ENCODE measurements around the gene TMPRSS2. TPM values are rescaled to one million over a fixed set of nuclear protein-coding genes. Genes with fewer than 3 reads are reported as not detected.

The TMPRSS2 gene
- total RNA-seq, 4 donors from 2014 or later = 5.1 to 19.2 (median 12.1) TPM

DNA sequence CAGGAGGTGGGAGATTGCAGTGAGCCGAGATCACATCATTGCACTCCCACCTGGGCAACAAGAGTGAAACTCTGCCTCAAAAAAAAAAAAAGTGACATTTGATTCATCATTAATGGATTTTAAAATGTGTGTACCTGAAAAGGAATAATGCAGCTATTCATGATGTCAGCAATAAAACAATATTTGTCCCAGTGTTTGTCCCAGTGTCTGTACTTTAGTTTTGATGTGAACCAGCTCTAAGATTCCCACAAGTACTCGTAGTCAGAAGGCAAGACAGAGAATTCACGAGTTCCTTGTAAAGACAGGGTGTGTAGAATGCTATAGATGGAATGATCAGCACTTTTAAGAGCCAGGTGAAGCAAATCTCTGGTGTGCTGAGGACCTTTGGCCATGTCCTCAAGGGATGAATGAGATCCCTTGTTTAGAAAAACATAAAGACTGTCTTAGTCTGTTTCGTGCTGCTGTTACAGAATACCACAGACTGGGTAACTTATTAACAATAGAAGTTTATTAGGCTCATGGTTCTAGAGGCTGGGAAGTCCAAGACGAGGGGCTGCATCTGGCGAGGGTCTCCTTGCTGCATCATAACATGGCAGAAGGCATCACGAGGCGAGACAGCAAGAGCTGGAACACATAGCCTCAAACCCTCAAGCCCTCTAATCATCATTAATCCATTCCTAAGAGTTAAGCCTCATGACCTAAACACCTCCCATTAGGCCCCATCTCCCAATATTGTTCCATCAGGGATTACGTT is 12.0 kb upstream of the TMPRSS2 start:
- H3K4me3 ChIP-seq (ENCODE audit: low read depth, poor library complexity, severe bottlenecking) = no peak overlapping the region
- no peak for DNase-seq (ENCODE audit: low spot score in 2 of 2)
- intact Hi-C loops (cut with DNase I; ENCODE audit: low total_unique reads) = no loop called here
- TF ChIP-seq POLR2A (IDR thresholded peaks at IDR 0.05) = no peak
- TF ChIP-seq, protein P1, sequence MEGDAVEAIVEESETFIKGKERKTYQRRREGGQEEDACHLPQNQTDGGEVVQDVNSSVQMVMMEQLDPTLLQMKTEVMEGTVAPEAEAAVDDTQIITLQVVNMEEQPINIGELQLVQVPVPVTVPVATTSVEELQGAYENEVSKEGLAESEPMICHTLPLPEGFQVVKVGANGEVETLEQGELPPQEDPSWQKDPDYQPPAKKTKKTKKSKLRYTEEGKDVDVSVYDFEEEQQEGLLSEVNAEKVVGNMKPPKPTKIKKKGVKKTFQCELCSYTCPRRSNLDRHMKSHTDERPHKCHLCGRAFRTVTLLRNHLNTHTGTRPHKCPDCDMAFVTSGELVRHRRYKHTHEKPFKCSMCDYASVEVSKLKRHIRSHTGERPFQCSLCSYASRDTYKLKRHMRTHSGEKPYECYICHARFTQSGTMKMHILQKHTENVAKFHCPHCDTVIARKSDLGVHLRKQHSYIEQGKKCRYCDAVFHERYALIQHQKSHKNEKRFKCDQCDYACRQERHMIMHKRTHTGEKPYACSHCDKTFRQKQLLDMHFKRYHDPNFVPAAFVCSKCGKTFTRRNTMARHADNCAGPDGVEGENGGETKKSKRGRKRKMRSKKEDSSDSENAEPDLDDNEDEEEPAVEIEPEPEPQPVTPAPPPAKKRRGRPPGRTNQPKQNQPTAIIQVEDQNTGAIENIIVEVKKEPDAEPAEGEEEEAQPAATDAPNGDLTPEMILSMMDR (IDR thresholded peaks at IDR 0.05) = no peak
- WGBS, 2 donors = 87 to 90% methylated on average over 9 of the region's 9 CpGs

DNA sequence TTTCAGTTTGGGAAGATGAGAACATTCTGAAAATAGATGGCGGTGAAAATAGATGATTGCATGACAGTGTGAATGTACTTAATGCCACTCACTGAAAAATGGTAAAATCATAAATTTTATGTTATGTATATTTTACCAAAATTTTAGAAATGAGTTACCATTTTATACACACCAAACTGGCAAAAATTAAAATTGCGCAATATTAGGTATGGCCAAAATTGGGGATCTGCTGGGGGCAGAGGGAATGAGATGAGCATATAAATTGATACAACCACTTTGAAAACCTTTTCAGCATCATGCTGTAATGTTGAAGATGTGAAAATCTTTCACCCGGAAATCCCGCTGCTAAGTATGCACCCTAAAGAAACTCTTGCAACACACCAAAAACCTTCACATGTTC is 10.8 kb upstream of the TMPRSS2 start:
- WGBS, 2 donors = 95 to 97% methylated on average over 4 of the region's 4 CpGs
- intact Hi-C loops (cut with DNase I; ENCODE audit: low total_unique reads) = no loop called here
- TF ChIP-seq POLR2A (IDR thresholded peaks at IDR 0.05) = no peak
- TF ChIP-seq, protein P1 (IDR thresholded peaks at IDR 0.05) = no peak
- no peak overlapping the region for H3K4me3 ChIP-seq (ENCODE audit: low read depth, poor library complexity, severe bottlenecking)
- no peak for DNase-seq (ENCODE audit: low spot score in 2 of 2)

DNA sequence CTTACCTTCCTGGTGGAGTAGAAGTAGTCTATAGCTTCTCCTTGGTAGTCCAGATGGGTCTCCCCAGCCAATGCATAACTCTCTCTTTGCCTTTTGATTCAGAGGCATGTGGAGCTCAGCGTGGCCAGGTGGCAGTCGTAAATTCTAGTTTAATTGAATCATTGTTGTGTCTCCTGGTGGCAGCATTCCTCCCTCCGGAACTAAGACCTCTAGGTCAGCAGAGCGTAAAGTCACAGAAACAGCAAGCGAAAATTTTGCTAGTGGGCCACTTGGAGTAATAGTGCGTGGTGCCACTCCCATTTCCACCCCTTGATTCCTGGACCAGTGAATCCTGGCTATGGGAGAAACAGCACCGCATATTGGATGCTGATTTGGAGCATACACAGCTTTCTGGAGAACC is 3.9 kb upstream of the TMPRSS2 start:
- intact Hi-C loops (cut with DNase I; ENCODE audit: low total_unique reads) = no loop called here
- TF ChIP-seq POLR2A (IDR thresholded peaks at IDR 0.05) = no peak
- TF ChIP-seq, protein P1 (IDR thresholded peaks at IDR 0.05) = no peak
- WGBS, 2 donors = 50 to 61% methylated on average over 7 of the region's 7 CpGs
- H3K4me3 ChIP-seq (ENCODE audit: low read depth, poor library complexity, severe bottlenecking) = no peak overlapping the region
- DNase-seq (ENCODE audit: low spot score in 2 of 2) = no peak

DNA sequence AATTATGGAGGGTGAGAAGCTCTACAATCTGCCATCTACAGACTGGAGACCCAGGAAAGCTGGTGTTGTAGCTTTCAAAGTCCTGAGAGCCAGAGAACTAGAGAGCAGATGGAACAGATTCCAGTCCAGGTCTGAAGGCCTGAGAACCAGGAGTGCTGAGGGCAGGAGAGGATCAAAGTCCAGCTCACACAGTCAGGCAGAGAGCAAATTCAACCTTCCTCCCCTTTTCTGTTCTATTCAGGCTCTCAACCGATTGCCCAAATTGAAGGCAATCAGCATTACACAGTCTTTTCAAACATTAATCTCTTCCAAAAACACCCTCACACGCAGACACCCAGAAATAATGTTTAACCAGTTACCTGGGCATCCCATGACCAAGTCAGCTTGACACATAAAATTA is 2.5 kb upstream of the TMPRSS2 start:
- DNase-seq (ENCODE audit: low spot score in 2 of 2) = no peak
- no peak overlapping the region for H3K4me3 ChIP-seq (ENCODE audit: low read depth, poor library complexity, severe bottlenecking)
- 43 to 87% methylated on average over 2 of the region's 2 CpGs for WGBS, 2 donors
- TF ChIP-seq POLR2A (IDR thresholded peaks at IDR 0.05) = no peak
- TF ChIP-seq, protein P1 (IDR thresholded peaks at IDR 0.05) = no peak
- intact Hi-C loops (cut with DNase I; ENCODE audit: low total_unique reads) = no loop called here

DNA sequence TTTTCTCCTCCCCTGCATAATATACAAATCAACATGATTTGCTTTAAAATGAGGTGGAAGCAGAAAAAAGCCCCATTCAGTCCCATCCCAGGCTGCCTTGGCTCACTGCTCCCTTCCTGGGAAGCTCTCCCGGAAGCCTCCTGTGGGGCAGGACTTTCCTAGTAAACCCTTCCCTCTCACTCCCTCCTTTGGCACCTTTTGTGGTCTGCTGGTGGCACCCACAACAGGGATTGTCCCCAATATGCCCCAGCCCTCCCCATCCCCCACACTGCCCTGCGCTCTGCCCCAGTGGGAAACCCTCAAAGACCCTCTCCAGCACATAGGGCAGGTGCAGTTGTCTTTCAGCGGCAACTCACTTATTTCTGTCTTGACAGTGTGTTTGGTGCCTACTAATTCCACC is 1.8 kb upstream of the TMPRSS2 start:
- intact Hi-C loops (cut with DNase I; ENCODE audit: low total_unique reads) = no loop called here
- H3K4me3 ChIP-seq (ENCODE audit: low read depth, poor library complexity, severe bottlenecking) = no peak overlapping the region
- no peak for TF ChIP-seq POLR2A (IDR thresholded peaks at IDR 0.05)
- TF ChIP-seq, protein P1 (IDR thresholded peaks at IDR 0.05) = no peak
- DNase-seq (ENCODE audit: low spot score in 2 of 2) = no peak
- 79 to 81% methylated on average over 3 of the region's 3 CpGs for WGBS, 2 donors

DNA sequence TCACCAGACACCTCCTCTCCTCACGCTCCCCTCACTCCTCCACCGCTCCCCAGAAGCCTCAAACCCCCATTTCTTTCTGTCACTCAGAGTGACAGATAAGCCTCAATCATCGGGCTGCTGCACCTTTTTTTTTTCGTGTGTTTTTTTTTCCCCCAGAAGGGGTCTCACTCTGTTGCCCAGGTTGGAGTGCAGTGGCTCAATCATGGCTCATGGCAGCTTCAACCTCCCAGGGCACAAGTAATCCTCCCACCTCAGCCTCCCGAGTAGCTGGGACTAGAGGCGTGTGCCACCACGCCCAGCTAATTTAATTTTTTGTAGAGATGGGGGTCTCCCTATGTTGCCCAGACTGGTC is 1.2 kb upstream of the TMPRSS2 start:
- DNase-seq (ENCODE audit: low spot score in 2 of 2) = no peak
- intact Hi-C loops (cut with DNase I; ENCODE audit: low total_unique reads) = no loop called here
- H3K4me3 ChIP-seq (ENCODE audit: low read depth, poor library complexity, severe bottlenecking) = no peak overlapping the region
- 57 to 63% methylated on average over 7 of the region's 7 CpGs for WGBS, 2 donors
- TF ChIP-seq, protein P1 (IDR thresholded peaks at IDR 0.05) = no peak
- TF ChIP-seq POLR2A (IDR thresholded peaks at IDR 0.05) = no peak

Measured in lower leg skin (tissue), 4 donors.